HUES48 (cell line): ENCODE results near the gene WNT7B.

ENCODE experiments used
- H3K27ac ChIP-seq: one replicate; pipeline ENCODE4 v1.7.0; 2013; ENCODE audit warnings: low read depth, low read length, inconsistent platforms
- H3K27me3 ChIP-seq: 2 replicates; pipeline ENCODE4 v1.6.1; 2013; ENCODE audit warnings: mild to moderate bottlenecking, low read length; ENCODE audit not compliant: control insufficient read depth, insufficient read depth
- H3K36me3 ChIP-seq: 2 replicates; pipeline ENCODE4 v1.6.1; 2013; ENCODE audit warnings: low read length; ENCODE audit not compliant: control insufficient read depth, insufficient read depth
- H3K4me1 ChIP-seq: 2 replicates; pipeline ENCODE4 v1.6.1; 2013; ENCODE audit warnings: mild to moderate bottlenecking, low read length; ENCODE audit not compliant: control insufficient read depth, insufficient read depth
- H3K4me3 ChIP-seq: 2 replicates; pipeline ENCODE4 v1.5.1; 2013; ENCODE audit warnings: mild to moderate bottlenecking, low read depth, low read length
- H3K9ac ChIP-seq: 2 replicates; pipeline ENCODE4 v1.6.1; 2013; ENCODE audit warnings: mild to moderate bottlenecking, low read depth, low read length, moderate library complexity
- H3K9me3 ChIP-seq: 2 replicates; pipeline ENCODE4 v1.6.1; 2013; ENCODE audit warnings: low read length; ENCODE audit not compliant: control insufficient read depth, insufficient read depth

WNT7B gene

DNA sequence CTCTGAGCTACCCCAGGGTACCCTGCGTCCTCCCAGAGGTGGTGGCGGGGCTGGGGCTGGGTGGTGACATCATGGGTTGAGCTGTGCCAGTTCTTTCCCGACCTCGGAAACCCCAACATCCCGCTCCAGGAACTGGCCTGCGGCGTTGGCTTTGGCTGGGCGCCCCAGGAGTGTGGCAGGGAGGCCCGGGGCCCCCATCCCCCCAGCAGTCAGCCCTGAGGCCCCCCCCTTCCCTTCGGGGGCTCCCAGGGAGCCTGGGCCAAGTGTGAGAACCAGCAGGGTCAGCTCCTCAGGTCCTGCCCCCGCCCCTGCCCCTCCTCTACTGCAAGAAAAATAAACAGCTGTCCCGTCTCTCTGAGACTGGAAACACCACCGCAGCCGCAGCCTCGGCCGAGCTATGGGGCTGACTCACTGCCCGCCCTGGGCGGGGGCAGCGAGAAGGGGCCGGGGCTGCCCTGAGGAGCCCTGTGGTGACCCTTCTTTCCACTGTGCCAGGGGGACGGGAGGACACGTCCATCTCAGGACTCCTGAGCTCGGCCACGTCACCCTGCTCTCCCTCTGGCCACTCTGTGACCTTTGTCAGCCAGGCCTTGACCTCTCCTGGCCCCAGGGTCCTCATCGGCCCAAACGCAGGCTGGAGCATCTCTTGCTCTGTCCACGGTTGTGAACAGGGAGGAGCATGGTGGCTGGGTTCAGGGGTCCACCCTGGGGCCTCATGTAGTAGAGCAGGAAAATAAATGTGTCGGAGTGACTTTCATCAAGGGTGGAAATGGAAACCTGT, 73.4 kb downstream of the WNT7B start:
- Histone ChIP-seq H3K27me3 (no peaks in the 10 kb centered on the region), H3K4me3 (no peak overlapping the region), H3K36me3 (no peaks in the 10 kb centered on the region), H3K27ac (no peak overlapping the region), H3K9ac (no peak overlapping the region), H3K4me1 (no peaks in the 10 kb centered on the region), H3K9me3 (no peaks in the 10 kb centered on the region)

DNA sequence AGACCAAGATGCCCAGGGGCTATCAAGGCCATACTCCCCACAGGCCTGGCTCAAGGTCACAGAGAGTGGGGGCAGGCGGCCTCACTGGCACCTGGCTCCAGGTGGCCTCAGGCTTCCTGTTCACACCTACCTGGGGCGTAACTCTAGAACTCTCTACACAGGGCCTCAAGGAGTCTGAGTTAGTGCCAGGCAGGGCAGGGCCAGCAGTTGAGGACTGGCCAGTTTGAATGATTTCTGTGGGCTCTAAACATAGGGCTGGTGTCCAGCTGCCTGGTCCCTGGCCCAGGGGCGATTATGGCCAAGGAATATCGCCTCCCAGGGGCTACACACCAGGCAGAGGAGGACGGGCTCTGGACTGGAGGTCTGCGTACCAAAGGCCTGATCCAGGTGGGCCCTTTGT, 79.2 kb downstream of the WNT7B start:
- H3K4me1 ChIP-seq: peaks cover 6% of the 10 kb centered on the region; the same call in 1 of the 2 replicates
- H3K9me3 ChIP-seq: no peaks in the 10 kb centered on the region
- H3K4me3 ChIP-seq: no peak overlapping the region
- H3K36me3 ChIP-seq: no peaks in the 10 kb centered on the region
- H3K9ac ChIP-seq: no peak overlapping the region
- no peaks in the 10 kb centered on the region for H3K27me3 ChIP-seq
- H3K27ac ChIP-seq: no peak overlapping the region

GRCh38 chr22:45896964-45897538, 79.9 kb downstream of the WNT7B start:
- no peak overlapping the region for H3K4me3 ChIP-seq
- H3K27ac ChIP-seq: no peak overlapping the region
- no peaks in the 10 kb centered on the region for H3K36me3 ChIP-seq
- H3K9me3 ChIP-seq: no peaks in the 10 kb centered on the region
- no peak overlapping the region for H3K9ac ChIP-seq
- peaks cover 6% of the 10 kb centered on the region; the same call in 1 of the 2 replicates for H3K4me1 ChIP-seq
- H3K27me3 ChIP-seq: no peaks in the 10 kb centered on the region

DNA sequence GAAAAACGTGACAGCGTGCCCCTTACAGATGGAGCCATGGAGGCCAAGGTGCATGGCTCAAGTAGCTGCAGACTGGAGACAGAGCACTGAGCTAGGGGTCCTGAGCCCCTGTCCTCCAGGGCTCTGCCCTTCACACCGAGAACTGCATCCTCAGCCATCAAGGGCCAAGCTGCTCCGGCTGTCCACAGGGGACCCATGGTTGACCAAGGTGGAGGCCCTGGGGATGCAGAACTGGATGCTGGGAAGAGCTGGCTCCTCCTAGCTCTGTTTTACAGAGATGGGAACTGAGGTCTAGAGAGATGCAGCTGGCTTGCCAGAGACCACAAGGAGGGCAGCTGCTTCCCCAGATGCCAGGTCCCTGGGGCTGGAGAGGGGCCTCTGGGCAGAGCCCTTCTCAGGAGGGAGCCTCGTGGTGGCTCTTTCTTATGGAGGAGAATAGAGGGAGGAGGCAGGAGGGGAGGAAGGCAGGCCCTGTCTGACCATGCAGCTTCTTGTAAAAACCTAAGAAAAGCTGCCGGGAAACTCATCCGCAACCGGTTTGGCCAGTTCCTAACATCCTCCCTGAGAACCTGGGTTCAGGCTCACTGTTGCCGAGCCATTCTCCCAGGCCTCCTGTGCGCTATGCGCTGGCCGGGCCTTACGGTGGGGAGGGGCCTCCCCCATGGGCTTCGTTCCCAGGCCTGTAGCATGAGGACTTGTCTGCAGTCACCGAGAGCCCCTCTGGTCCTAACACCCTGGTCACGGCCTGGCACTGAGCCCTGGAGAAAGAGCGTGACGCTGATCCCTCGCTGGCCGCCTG, 80.6 kb downstream of the WNT7B start:
- Histone ChIP-seq H3K9me3 (no peaks in the 10 kb centered on the region), H3K36me3 (no peaks in the 10 kb centered on the region), H3K4me3 (no peak overlapping the region), H3K9ac (no peak overlapping the region), H3K27me3 (no peaks in the 10 kb centered on the region), H3K4me1 (peaks cover 6% of the 10 kb centered on the region; the same call in 1 of the 2 replicates), H3K27ac (no peak overlapping the region)

DNA sequence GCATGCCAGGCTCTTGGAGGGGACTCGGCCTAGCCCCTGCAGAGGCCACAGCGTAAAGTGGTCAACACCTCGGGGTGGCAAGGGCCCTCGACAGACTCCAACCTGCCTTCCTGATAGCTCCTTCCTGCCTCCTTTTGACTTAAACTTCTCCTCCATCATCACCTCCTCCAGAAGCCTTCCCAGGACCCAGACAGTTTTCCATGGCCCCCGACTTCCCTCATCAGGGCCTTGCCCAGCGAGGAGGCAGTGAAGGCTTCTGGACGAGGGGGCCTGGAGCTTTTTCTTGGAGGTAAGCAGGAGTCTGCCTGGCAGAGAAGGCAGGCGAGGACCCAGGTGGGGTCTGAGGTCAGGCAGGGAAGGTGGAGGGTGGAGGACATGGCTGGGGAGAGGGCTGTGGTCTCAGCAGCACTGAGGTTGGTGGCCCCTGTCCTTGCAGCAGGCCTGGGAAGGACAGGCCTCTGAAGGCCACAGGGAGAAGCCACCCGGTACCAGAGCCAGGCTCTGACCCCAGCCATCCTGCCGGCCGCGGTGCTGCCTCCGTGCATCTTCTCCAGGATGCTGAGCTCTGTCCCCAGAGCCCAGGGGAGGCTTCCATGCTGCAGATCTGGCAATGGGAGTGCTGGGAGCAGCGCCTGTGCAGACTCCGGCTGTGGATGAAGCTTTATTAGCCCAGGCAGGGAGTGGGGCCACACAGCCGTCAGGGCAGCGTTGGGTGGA, 81.4 kb downstream of the WNT7B start:
- H3K36me3 ChIP-seq: no peaks in the 10 kb centered on the region
- H3K27me3 ChIP-seq: no peaks in the 10 kb centered on the region
- no peak overlapping the region for H3K27ac ChIP-seq
- H3K9me3 ChIP-seq: no peaks in the 10 kb centered on the region
- H3K4me1 ChIP-seq: peaks cover 6% of the 10 kb centered on the region; the same call in 1 of the 2 replicates
- no peak overlapping the region for H3K9ac ChIP-seq
- H3K4me3 ChIP-seq: no peak overlapping the region

DNA sequence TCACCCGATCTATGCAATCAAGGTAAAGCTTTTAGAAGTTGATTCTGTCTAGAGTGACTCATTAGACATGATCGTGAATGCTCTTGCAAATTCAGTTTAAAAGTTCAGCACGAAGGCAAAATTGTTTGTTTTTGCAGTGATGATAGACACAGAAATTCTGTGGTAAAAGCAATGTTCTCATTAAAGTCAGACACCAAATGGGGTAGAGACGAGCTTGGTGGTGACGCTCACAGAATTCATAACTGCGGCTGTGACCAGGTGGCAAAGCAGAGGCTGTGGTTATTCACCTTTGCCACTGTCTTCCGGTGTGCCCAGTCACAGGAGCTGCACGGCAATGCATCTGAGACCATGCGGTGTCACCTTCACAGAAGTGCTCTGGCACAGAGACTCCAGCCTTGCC, 83.4 kb downstream of the WNT7B start:
- H3K4me1 ChIP-seq: peaks cover 6% of the 10 kb centered on the region; the same call in 1 of the 2 replicates
- no peaks in the 10 kb centered on the region for H3K9me3 ChIP-seq
- H3K9ac ChIP-seq: no peak overlapping the region
- H3K27ac ChIP-seq: no peak overlapping the region
- no peak overlapping the region for H3K4me3 ChIP-seq
- no peaks in the 10 kb centered on the region for H3K27me3 ChIP-seq
- H3K36me3 ChIP-seq: no peaks in the 10 kb centered on the region

DNA sequence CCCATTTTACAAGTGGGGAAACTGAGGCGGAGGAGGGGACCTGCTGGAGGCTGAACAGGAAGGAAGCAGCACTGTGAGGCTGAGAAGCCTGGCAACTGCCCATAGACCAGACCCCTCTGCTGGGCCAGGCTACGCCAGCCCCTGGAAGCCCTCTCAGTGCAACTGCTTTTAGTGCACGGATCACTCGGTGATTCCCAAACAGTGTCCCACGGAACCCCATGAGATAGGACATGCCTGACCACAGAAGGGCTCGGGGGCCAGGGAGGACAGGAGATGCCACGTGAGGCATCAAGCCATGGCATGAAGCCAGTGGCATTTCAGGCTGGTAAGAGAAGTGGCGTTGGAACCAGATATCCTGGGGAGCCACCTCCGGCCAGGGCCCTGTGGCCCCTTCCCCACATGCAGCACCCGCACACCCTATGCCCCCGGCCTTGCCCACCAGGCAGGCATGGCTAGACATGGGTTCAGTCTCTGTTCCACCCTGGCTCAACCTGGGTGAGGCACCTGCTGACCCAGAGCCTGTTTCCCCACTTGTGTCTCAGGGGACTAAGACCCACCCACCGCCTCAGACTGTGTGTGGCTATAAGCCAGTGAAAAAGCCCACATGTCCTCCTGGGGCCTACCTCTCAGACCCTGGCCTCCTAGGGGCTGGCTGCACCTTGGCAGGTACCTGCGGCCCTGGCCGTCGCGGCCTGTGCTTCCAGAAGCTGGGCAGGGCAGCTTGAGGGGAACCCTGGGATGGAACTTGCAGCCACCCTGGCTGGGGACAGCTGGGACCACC, 84.1 kb downstream of the WNT7B start:
- no peak overlapping the region for H3K27ac ChIP-seq
- H3K9me3 ChIP-seq: no peaks in the 10 kb centered on the region
- no peaks in the 10 kb centered on the region for H3K27me3 ChIP-seq

DNA sequence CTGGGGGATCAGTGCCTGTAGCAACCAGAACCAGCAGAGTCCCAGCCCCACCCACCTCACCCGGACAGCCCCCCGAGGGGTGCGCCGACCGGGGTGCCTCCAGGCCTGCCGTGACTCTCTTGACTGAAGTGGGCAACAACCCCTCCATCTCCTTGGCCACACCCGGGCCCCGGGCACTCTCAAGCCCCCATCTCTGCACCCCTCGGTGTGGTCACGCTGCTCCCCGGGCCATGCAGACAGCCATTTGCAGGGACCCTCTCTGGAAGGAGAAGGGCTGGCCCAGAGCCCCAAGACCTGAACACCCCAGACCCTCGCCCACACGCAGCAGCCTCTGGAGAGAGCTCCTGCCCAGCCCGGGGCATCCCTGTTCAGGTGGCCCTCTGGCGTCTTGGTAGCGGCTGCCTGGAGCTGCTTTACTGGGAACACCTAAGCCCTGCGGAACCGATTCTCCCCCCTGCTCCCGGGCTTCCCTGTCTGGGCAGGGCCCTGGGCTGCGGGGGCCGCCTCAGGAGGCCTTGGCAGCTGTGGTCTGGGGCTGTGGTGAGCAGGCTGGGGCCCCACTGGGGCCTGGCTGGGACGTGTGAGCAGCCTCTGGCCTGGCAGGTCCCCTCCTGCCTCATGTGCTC, 84.9 kb downstream of the WNT7B start:
- H3K27me3 ChIP-seq: no peaks in the 10 kb centered on the region
- peaks cover 6% of the 10 kb centered on the region; the same call in 1 of the 2 replicates for H3K4me1 ChIP-seq
- no peaks in the 10 kb centered on the region for H3K36me3 ChIP-seq
- H3K9me3 ChIP-seq: no peaks in the 10 kb centered on the region
- H3K4me3 ChIP-seq: no peak overlapping the region
- H3K27ac ChIP-seq: no peak overlapping the region
- no peak overlapping the region for H3K9ac ChIP-seq

More for the DNA sequence above, 84.1 kb downstream of the WNT7B start:
- Histone ChIP-seq H3K9ac (no peak overlapping the region), H3K4me3 (no peak overlapping the region), H3K36me3 (no peaks in the 10 kb centered on the region), H3K4me1 (peaks cover 6% of the 10 kb centered on the region; the same call in 1 of the 2 replicates)

GRCh38 chr22:45891471-45891995, 85.4 kb downstream of the WNT7B start:
- Histone ChIP-seq H3K36me3 (no peaks in the 10 kb centered on the region), H3K27ac (no peak overlapping the region), H3K27me3 (no peaks in the 10 kb centered on the region), H3K4me1 (peaks cover 6% of the 10 kb centered on the region; the same call in 1 of the 2 replicates), H3K9ac (no peak overlapping the region), H3K4me3 (no peak overlapping the region), H3K9me3 (no peaks in the 10 kb centered on the region)
